ENCODE measurements around the gene LCK.
"Not testable (repeated sequence)": the region's sequence is repeated elsewhere in the genome, so short reads cannot be mapped to it uniquely, and the experiment has no call there.

Gene LCK

DNA sequence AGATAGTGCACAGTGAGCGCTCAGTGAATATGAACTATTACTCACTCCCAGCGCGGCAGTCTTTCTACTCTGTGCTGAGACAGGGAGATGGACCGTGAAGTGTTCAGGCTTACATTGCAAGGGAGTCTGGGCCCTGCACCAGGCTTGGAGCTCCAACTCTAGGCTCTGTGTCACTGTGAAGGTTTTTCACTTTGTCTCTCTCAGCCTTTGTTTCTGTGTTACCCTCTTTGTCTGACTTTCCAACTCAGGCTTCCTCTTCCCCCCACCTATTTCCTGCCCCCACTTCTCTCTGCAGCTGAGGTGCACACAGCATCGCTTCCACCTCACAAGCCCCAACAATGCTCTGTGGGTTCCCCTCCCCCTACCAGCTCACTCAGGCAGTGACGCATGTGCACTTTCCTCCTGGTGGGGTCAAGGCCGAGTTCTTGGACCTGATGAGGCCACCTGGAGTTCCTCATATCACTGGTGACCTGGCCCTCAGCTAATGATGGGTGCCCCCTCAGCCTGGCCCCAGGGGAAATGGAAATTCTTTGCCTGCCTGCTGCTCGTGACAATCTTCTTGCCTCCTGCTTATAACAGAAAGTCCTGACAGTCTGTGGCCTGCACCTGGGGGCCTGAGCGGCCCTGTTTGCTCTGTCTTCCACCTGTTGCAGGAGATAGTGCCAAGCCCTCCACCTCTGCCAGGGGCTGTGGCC lies 1.1 kb upstream of the LCK start:
- Histone ChIP-seq H3K18ac (ENCODE audit: low read length) (no peak overlapping the region), H3K4me1 (ENCODE audit: control insufficient read depth, low read depth, low read length) (peaks cover 1% of the 10 kb centered on the region), H3K9ac (ENCODE audit: low read length) (no peak overlapping the region), H3K23ac (ENCODE audit: low read length) (no peak overlapping the region), H3K4me2 (ENCODE audit: low read length) (no peak overlapping the region), H4K5ac (ENCODE audit: low read length) (no peak overlapping the region), H3K56ac (ENCODE audit: low read length) (peak overlapping the region; percentile 28), H2BK120ac (ENCODE audit: low read depth, low read length) (no peak overlapping the region), H3K27me3 (ENCODE audit: insufficient read depth, low read length, poor library complexity) (no peaks in the 10 kb centered on the region), H4K8ac (ENCODE audit: low read depth, low read length) (no peak overlapping the region), H3K79me2 (ENCODE audit: control insufficient read depth, insufficient read depth, low read length) (no peaks in the 10 kb centered on the region), H2BK15ac (replicated peaks; ENCODE audit: low read depth) (no peak overlapping the region), H3K4ac (ENCODE audit: low read depth, low read length) (no peak overlapping the region), H3K79me1 (ENCODE audit: low read length) (no peaks in the 10 kb centered on the region), H3K4me3 (ENCODE audit: low read length) (no peak overlapping the region), H2AK5ac (ENCODE audit: low read length) (no peak overlapping the region), H2BK5ac (ENCODE audit: low read length) (no peak overlapping the region), H3K36me3 (ENCODE audit: control insufficient read depth, insufficient read depth, low read length) (no peaks in the 10 kb centered on the region), H3K27ac (ENCODE audit: low read depth, low read length) (no peak overlapping the region)
- DNase-seq: no peak
- no CpG with 5 or more reads among the region's 9 CpGs for WGBS (ENCODE audit: extremely low coverage, insufficient coverage, low lambda C conversion rate)

DNA sequence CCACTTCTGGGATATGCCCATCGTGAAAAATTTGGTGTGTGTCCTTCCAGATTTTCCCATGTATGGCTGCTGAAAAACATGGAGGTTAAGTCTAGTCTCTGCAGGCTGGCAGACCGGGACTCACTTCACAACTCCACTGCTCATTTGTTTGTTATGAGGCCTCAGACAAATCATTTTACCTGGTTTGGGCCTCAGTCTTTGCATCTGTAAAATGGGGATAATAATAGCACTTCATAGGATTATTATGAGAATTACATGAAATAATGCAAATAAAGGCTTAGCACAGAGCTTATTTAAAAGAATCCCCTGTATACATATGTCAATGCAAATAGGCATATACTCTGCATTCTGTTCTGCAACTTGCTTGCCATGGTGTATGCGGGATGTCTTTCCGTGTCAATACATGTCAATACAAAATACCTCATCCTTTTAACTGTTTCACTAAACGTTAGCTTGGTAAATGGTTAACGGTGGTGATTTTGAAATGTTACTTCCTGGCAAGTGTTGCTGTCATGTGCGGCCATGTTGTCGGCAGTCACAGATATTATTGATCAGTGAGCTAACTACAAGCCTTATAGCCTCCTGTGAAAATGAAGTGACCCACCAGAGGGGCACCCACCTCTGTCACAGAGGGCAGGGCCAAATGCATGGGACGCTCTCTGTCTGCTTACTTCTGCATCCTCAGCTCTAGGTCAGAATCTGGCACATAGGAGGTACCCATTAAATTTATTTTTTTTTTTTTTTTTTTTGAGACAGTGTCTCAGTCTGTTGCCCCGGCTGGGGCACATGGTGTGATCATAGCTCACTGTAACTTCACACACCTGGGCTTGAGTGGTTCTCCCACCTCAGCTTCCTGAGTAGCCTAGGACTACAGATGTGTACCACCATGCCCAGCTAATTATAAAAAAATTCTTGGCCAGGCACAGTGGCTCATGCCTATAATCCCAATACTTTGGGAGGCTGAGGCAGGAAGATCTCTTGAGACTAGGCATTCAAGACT lies 4.3 kb downstream of the LCK start:
- no peak overlapping the region for H3K4me2 ChIP-seq (ENCODE audit: low read length)
- H3K9ac ChIP-seq (ENCODE audit: low read length): no peak overlapping the region
- no peak overlapping the region for H3K4me3 ChIP-seq (ENCODE audit: low read length)
- H2BK5ac ChIP-seq (ENCODE audit: low read length): no peak overlapping the region
- no peaks in the 10 kb centered on the region for H3K36me3 ChIP-seq (ENCODE audit: control insufficient read depth, insufficient read depth, low read length)
- H3K79me2 ChIP-seq (ENCODE audit: control insufficient read depth, insufficient read depth, low read length): no peaks in the 10 kb centered on the region
- H3K56ac ChIP-seq (ENCODE audit: low read length): no peak overlapping the region
- no peak overlapping the region for H2BK120ac ChIP-seq (ENCODE audit: low read depth, low read length)
- H3K4me1 ChIP-seq (ENCODE audit: control insufficient read depth, low read depth, low read length): no peaks in the 10 kb centered on the region
- no peak overlapping the region for H2AK5ac ChIP-seq (ENCODE audit: low read length)
- H3K4ac ChIP-seq (ENCODE audit: low read depth, low read length): no peak overlapping the region
- no peaks in the 10 kb centered on the region for H3K27me3 ChIP-seq (ENCODE audit: insufficient read depth, low read length, poor library complexity)
- no peak overlapping the region for H3K23ac ChIP-seq (ENCODE audit: low read length)
- H3K27ac ChIP-seq (ENCODE audit: low read depth, low read length): no peak overlapping the region
- H2BK15ac ChIP-seq (replicated peaks; ENCODE audit: low read depth): no peak overlapping the region
- H4K5ac ChIP-seq (ENCODE audit: low read length): no peak overlapping the region
- DNase-seq: no peak
- no peak overlapping the region for H3K18ac ChIP-seq (ENCODE audit: low read length)
- no CpG with 5 or more reads among the region's 10 CpGs for WGBS (ENCODE audit: extremely low coverage, insufficient coverage, low lambda C conversion rate)
- H3K79me1 ChIP-seq (ENCODE audit: low read length): no peaks in the 10 kb centered on the region
- no peak overlapping the region for H4K8ac ChIP-seq (ENCODE audit: low read depth, low read length)

DNA sequence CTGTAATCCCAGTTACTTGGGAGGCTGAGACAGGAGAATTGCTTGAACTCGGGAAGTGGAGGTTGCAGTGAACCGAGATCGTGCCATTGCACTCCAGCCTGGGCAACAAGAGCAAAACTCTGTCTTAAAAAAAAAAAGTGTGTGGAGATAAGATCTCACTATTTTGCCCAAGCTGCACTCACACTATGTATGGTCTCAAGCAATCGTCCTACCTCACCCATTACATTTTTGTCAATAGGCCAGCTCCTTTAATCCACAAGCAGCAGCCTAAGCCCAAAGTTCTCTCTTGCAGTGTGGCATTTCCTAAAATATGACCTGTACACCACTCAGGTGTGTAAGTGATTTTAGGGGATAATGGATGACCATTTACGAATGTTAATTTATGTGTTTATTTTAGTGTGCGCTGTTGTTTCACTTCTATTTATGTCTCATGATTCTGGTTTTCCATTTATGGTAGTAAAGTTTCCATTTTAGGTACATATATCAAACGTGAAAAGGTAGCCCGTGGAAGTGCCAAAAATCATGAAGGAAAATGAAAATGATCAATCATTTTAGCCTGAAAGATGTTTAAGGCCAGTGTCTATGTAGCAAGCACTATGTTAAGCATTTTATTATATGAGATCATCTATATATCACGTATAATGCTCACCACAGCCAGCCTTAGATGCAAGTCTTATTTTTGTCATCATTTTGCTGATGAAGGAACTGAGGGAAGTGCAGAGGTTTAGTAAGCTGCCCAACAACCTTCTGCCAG lies 5.6 kb downstream of the LCK start:
- H2AK5ac ChIP-seq (ENCODE audit: low read length): no peak overlapping the region

DNA sequence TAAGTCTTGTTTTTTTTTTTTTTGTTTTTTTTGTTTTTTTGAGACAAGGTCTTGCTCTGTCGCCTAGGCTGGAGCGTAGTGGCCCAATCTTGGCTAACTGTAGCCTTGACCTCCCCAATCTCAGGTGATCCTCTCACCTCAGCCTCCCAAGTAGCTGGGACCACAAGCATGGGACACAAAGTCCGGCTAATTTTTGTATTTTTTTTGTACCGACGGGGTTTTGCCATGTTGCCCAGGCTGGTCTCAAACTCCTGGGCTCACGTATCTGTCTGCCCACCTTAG lies 6.1 kb downstream of the LCK start:
- Histone ChIP-seq H2BK5ac (ENCODE audit: low read length) (no peak overlapping the region), H3K9ac (ENCODE audit: low read length) (no peak overlapping the region), H2BK15ac (replicated peaks; ENCODE audit: low read depth) (no peak overlapping the region), H3K4me1 (ENCODE audit: control insufficient read depth, low read depth, low read length) (no peaks in the 10 kb centered on the region), H3K79me1 (ENCODE audit: low read length) (no peaks in the 10 kb centered on the region), H3K56ac (ENCODE audit: low read length) (no peak overlapping the region), H3K79me2 (ENCODE audit: control insufficient read depth, insufficient read depth, low read length) (no peaks in the 10 kb centered on the region), H3K4me3 (ENCODE audit: low read length) (no peak overlapping the region), H3K4ac (ENCODE audit: low read depth, low read length) (no peak overlapping the region), H3K36me3 (ENCODE audit: control insufficient read depth, insufficient read depth, low read length) (no peaks in the 10 kb centered on the region), H3K18ac (ENCODE audit: low read length) (no peak overlapping the region), H4K8ac (ENCODE audit: low read depth, low read length) (no peak overlapping the region), H3K4me2 (ENCODE audit: low read length) (no peak overlapping the region), H3K23ac (ENCODE audit: low read length) (no peak overlapping the region), H4K5ac (ENCODE audit: low read length) (no peak overlapping the region), H3K27ac (ENCODE audit: low read depth, low read length) (no peak overlapping the region), H3K27me3 (ENCODE audit: insufficient read depth, low read length, poor library complexity) (no peaks in the 10 kb centered on the region), H2AK5ac (ENCODE audit: low read length) (no peak overlapping the region), H2BK120ac (ENCODE audit: low read depth, low read length) (no peak overlapping the region)
- WGBS (ENCODE audit: extremely low coverage, insufficient coverage, low lambda C conversion rate): no CpG with 5 or more reads among the region's 6 CpGs
- DNase-seq: no peak

More for the DNA sequence above, 5.6 kb downstream of the LCK start:
- H4K8ac ChIP-seq (ENCODE audit: low read depth, low read length): no peak overlapping the region
- H3K4me3 ChIP-seq (ENCODE audit: low read length): no peak overlapping the region
- no peak overlapping the region for H3K4me2 ChIP-seq (ENCODE audit: low read length)
- H4K5ac ChIP-seq (ENCODE audit: low read length): no peak overlapping the region
- no peak overlapping the region for H3K56ac ChIP-seq (ENCODE audit: low read length)
- H2BK120ac ChIP-seq (ENCODE audit: low read depth, low read length): no peak overlapping the region
- no peaks in the 10 kb centered on the region for H3K27me3 ChIP-seq (ENCODE audit: insufficient read depth, low read length, poor library complexity)
- DNase-seq: no peak
- H3K23ac ChIP-seq (ENCODE audit: low read length): no peak overlapping the region
- no peaks in the 10 kb centered on the region for H3K79me1 ChIP-seq (ENCODE audit: low read length)
- no peak overlapping the region for H3K4ac ChIP-seq (ENCODE audit: low read depth, low read length)
- no peak overlapping the region for H2BK5ac ChIP-seq (ENCODE audit: low read length)
- no peak overlapping the region for H3K18ac ChIP-seq (ENCODE audit: low read length)
- H3K4me1 ChIP-seq (ENCODE audit: control insufficient read depth, low read depth, low read length): no peaks in the 10 kb centered on the region
- no peaks in the 10 kb centered on the region for H3K36me3 ChIP-seq (ENCODE audit: control insufficient read depth, insufficient read depth, low read length)
- no peak overlapping the region for H2BK15ac ChIP-seq (replicated peaks; ENCODE audit: low read depth)
- WGBS (ENCODE audit: extremely low coverage, insufficient coverage, low lambda C conversion rate): no CpG with 5 or more reads among the region's 9 CpGs
- no peak overlapping the region for H3K27ac ChIP-seq (ENCODE audit: low read depth, low read length)
- no peak overlapping the region for H3K9ac ChIP-seq (ENCODE audit: low read length)
- H3K79me2 ChIP-seq (ENCODE audit: control insufficient read depth, insufficient read depth, low read length): no peaks in the 10 kb centered on the region

DNA sequence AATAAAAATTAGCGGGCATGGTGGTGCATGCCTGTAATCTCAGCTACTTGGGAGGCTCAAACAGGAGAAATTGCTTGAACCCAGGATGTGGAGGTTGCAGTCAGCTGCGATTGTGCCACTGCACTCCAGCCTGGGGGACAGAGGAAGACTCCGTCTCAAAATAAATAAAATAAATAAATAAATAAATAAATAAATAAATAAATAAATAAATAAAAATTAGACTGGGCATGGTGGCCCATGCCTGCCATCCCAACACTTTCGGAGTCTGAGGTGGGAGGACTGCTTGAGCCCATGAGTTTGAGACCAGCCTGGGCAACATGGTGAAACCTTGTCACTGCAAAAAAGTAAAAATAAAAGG lies 12.2 kb downstream of the LCK start:
- H3K23ac ChIP-seq (ENCODE audit: low read length); H3K79me1 ChIP-seq (ENCODE audit: low read length); H3K4me1 ChIP-seq (ENCODE audit: control insufficient read depth, low read depth, low read length); H3K79me2 ChIP-seq (ENCODE audit: control insufficient read depth, insufficient read depth, low read length); H3K36me3 ChIP-seq (ENCODE audit: control insufficient read depth, insufficient read depth, low read length); H3K4me3 ChIP-seq (ENCODE audit: low read length); H3K27me3 ChIP-seq (ENCODE audit: insufficient read depth, low read length, poor library complexity); H3K9ac ChIP-seq (ENCODE audit: low read length); H2BK5ac ChIP-seq (ENCODE audit: low read length); H3K4ac ChIP-seq (ENCODE audit: low read depth, low read length); H3K4me2 ChIP-seq (ENCODE audit: low read length); H4K5ac ChIP-seq (ENCODE audit: low read length); H3K56ac ChIP-seq (ENCODE audit: low read length); H2BK15ac ChIP-seq (replicated peaks; ENCODE audit: low read depth); H3K27ac ChIP-seq (ENCODE audit: low read depth, low read length); H4K8ac ChIP-seq (ENCODE audit: low read depth, low read length); H2BK120ac ChIP-seq (ENCODE audit: low read depth, low read length); H2AK5ac ChIP-seq (ENCODE audit: low read length); H3K18ac ChIP-seq (ENCODE audit: low read length); DNase-seq: not testable (repeated sequence)
- no CpG with 5 or more reads among the region's 4 CpGs for WGBS (ENCODE audit: extremely low coverage, insufficient coverage, low lambda C conversion rate)

Measured in mesendoderm (in vitro differentiated cells).